Mucosa of rectum (tissue), 2 donors: ENCODE measurements around the gene PDE4D.
A peak's percentile ranks its signal among the peaks of the same experiment; 100 is the strongest.
"Not testable (repeated sequence)": the region's sequence is repeated elsewhere in the genome, so short reads cannot be mapped to it uniquely, and the experiment has no call there.

Experiments
- H3K27ac ChIP-seq, 2 donors: one replicate each; pipeline ENCODE4 v1.7.0; 2013; ENCODE audit warnings: inconsistent platforms in 2 of 2, low read depth in 2 of 2, low read length in 2 of 2
- H3K27me3 ChIP-seq, 2 donors: one replicate each; pipeline ENCODE4 v1.7.0; 2013; ENCODE audit warnings: low read length in 2 of 2; ENCODE audit not compliant: control insufficient read depth in 2 of 2, insufficient read depth in 2 of 2
- H3K36me3 ChIP-seq, 2 donors: one replicate each; pipeline ENCODE4 v1.7.0; 2013; ENCODE audit warnings: low read length in 2 of 2; ENCODE audit not compliant: control insufficient read depth in 2 of 2, insufficient read depth in 2 of 2
- H3K4me1 ChIP-seq, 2 donors: one replicate each; pipeline ENCODE4 v1.7.0; 2013; ENCODE audit warnings: low read length in 2 of 2, mild to moderate bottlenecking in 1 of 2; ENCODE audit not compliant: control insufficient read depth in 2 of 2, insufficient read depth in 2 of 2
- H3K4me3 ChIP-seq, 2 donors: one replicate each; pipeline ENCODE4 v1.7.0; 2013; ENCODE audit warnings: low read length in 2 of 2
- H3K9ac ChIP-seq, 2 donors: one replicate each; pipeline ENCODE4 v1.7.0; 2013; ENCODE audit warnings: low read length in 2 of 2, low read depth in 1 of 2, mild to moderate bottlenecking in 1 of 2
- H3K9me3 ChIP-seq, 2 donors: one replicate each; pipeline ENCODE4 v1.7.0; 2013; ENCODE audit warnings: low read length in 2 of 2; ENCODE audit not compliant: control insufficient read depth in 2 of 2
- donor health status: healthy.
- donor health status: Normal muscosa, but diverticular disease.

PDE4D gene

DNA sequence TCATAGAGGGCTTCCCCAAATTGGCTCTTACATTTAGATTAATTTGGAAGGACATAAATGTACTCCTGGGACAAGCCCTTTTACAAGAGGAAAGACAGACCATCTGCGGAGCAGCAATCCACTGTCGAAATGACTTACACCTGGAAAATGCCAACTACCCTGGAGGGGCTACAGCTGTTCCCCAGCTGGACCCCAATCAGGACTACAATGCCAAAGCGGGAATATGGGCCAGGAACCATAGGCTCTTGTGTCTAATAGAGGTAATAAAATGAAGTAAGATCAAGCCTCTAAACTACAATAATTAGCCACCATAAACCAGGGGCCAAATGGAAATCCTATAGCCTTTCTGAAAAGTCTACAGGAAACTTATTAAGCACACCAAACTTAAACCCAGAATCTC is 581.3 kb downstream of the PDE4D start:
- Histone ChIP-seq H3K9ac (no peak overlapping the region), H3K27me3 (no peaks in the 10 kb centered on the region), H3K4me1 (peaks cover 21 to 23% of the 10 kb centered on the region in 2 donors), H3K27ac (no peak overlapping the region), H3K36me3 (no peaks in the 10 kb centered on the region), H3K9me3 (no peaks in the 10 kb centered on the region), H3K4me3 (no peak overlapping the region)

DNA sequence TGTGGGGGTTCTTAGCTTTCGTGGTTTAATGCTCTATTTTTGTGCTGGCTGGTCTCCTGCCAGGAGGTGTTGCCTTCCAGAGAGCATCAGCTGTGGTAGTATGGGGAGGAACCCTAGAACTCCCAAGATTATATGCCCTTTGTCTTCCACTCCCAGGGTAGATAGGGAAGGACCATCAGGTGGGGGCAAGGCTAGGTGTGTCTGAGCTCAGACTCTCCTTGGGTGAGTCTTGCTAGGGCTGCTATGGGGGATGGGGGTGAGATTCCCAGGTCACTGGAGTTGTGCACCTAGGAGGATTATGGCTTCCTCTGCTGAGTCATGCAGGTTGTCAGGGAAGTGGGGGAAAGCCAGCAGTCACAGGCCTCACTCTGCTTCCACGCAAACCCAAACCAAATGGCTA is 584.8 kb downstream of the PDE4D start:
- not testable (repeated sequence) for H3K4me3 ChIP-seq, H3K36me3 ChIP-seq, H3K27me3 ChIP-seq, H3K9me3 ChIP-seq, H3K9ac ChIP-seq
- H3K27ac ChIP-seq: peak overlapping the region; percentile 30 to 48
- peaks cover 10 to 14% of the 10 kb centered on the region in 2 donors for H3K4me1 ChIP-seq

DNA sequence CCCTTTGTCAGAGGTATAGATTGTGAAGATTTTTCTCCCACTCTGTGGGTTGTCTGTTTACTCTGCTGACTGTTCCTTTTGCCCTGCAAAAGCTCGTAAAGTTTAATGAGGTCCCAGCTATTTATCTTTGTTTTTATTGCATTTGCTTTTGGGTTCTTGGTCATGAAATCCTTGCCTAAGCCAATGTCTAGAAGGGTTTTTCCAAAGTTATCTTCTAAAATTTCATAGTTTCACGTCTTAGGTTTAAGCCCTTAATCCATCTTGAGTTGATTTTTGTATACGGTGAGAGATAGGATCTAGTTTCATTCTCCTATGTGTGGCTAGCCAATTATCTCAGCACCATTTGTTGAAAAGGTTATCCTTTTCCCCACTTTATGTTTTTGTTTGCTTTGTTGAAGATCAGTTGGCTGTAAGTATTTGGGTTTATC is 590.2 kb downstream of the PDE4D start:
- H3K36me3 ChIP-seq, H3K4me3 ChIP-seq, H3K27ac ChIP-seq, H3K9me3 ChIP-seq, H3K27me3 ChIP-seq, H3K9ac ChIP-seq: not testable (repeated sequence)
- H3K4me1 ChIP-seq: peaks cover 1 to 17% of the 10 kb centered on the region in 2 donors

DNA sequence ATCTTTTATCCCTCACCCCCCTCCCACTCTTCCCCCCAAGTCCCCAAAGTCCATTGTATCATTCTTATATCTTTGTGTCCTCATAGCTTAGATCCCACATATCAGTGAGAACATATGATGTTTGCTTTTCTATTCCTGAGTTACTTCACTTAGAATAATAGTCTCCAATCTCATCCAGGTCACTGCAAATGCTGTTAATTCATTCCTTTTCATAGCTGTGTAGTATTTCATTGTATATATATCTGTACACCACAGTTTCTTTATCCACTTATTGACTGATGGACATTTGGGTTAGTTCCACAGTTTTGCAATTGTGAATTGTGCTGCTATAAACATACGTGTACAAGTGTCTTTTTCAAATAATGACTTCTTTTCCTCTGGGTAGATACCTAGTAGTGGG is 591.0 kb downstream of the PDE4D start:
- not testable (repeated sequence) for H3K9ac ChIP-seq, H3K36me3 ChIP-seq, H3K27ac ChIP-seq, H3K27me3 ChIP-seq, H3K4me3 ChIP-seq, H3K9me3 ChIP-seq
- H3K4me1 ChIP-seq: peaks cover 5 to 24% of the 10 kb centered on the region in 2 donors

DNA sequence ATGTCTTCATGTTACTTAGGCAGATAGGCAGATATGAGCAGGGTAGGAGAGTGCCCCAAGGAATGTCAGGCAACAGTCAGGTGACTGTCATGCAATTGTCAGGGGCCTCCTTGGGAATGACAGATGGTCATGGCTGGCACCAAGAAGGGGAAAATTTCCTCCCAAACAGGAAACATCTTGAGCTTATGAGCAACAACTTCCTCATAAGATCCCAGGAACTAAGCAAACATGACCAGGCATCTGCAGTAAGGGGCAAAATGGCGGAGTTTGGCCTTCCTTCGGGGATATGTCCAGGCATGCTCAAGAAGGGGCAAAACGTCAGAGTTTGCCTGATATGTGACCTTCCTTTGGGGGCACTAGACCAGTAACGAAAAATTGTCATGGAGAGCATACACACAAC is 591.8 kb downstream of the PDE4D start:
- Histone ChIP-seq H3K36me3 (no peaks in the 10 kb centered on the region), H3K9me3 (no peaks in the 10 kb centered on the region), H3K9ac (no peak overlapping the region), H3K4me1 (peaks cover 5 to 28% of the 10 kb centered on the region in 2 donors), H3K4me3 (no peak overlapping the region), H3K27ac (no peak overlapping the region), H3K27me3 (no peaks in the 10 kb centered on the region)

DNA sequence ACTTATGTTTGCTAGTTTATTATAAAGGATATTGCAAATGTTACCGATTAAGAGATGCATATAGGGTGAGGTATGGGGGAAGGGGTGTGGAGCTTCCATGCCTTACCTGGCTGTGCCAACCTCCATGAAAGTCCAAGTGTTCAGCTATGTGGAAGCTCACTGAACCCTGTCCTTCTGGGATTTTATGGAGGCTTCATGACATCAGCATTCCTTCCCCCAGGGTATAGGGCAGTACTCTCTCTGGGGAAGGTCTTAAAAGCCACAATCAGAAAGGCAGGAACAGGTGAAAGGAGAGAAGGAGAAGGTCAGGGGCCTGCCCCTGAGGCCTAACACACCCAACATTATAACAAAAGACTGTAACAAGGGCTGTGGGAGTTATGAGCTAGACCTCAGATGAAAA is 592.6 kb downstream of the PDE4D start:
- Histone ChIP-seq H3K27me3 (no peaks in the 10 kb centered on the region), H3K36me3 (no peaks in the 10 kb centered on the region), H3K4me3 (no peak overlapping the region), H3K4me1 (peaks cover 5 to 34% of the 10 kb centered on the region in 2 donors), H3K9me3 (no peaks in the 10 kb centered on the region), H3K27ac (peak overlapping the region in 1 of 2 donors; percentile 20), H3K9ac (no peak overlapping the region)

DNA sequence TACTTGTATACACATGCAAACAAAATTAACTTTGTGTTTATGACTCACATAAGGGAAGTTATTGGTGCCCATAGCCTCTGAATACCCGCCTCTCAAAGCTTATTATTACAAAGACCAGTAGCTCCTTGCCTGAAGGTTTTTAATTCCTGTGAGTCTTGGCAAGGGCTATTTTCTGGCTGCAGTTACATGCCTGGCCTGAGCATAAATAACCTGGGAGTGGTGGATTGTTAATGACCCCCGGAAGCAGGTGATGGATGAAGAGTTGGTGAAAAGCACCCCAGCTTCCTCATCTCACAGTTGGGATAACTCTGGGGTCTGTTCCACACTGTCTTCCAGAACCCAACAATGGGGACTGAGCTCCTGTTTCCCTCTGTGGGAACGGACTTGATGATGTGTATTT is 594.5 kb downstream of the PDE4D start:
- no peak overlapping the region for H3K9ac ChIP-seq
- no peaks in the 10 kb centered on the region for H3K36me3 ChIP-seq
- no peak overlapping the region for H3K27ac ChIP-seq
- peaks cover 5 to 34% of the 10 kb centered on the region in 2 donors for H3K4me1 ChIP-seq
- no peaks in the 10 kb centered on the region for H3K27me3 ChIP-seq
- no peaks in the 10 kb centered on the region for H3K9me3 ChIP-seq
- no peak overlapping the region for H3K4me3 ChIP-seq

DNA sequence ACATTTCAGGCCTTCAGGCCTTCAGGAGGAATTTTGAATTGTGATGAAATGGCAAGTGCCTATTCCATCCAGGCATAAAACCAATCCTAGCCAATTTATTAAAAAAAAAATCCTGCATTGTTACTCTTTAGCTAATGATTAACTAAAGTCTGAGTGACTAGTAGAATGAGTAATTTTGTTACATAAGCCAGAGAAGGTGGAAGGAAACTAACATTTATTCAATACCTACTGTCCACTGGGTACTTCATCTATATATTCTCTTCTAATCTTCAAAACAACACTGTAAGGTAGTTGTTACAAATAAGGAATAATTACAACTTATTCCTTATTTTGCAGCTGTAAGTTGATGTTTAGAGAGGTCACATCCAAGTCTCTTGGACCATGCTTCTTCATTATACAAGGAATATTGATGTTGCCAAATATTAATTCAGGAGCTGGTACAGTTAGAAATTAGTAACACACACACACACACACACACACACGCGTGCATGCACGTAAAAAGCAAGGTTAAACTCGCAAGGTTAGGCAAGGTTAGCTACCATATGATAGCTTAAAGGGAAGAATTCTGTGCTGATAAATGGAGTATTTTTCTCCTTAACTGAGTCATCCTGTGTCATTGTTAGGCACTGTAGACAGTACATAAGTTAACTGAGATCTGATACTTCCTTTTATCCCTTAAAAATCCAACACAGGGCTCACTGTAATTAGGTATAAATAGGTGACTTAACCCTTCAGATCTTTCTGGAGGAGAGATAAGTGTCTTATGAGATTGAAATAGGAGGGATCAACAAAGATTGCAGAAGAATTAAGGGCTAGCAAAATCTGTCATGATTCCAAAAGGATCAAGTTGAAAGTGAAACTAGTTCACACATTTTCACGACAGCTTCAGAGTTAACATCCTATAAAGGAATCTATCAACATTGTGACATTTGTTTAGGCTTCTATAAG is 596.9 kb downstream of the PDE4D start:
- peak overlapping the region; percentile 56 to 74 for H3K27ac ChIP-seq

DNA sequence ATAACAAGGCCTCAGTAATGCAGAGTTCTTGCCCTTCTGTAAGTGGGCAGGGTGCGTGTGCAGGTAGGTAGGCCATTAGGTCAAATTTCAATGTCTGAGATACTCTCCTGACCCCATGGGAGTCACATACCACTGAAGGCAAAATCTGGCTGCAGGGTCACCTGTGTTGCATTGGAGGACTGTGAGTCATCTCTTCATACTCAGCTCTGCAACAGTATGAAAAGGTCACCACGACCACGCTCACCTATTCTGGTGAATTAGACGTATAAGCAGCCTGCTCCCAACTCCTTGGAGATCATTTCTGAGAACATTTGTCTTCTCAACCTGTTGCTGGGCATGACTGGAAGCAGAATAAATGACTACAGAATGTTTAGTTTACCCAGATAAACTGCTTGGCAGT is 599.8 kb downstream of the PDE4D start:
- Histone ChIP-seq H3K4me1 (peaks cover 5 to 17% of the 10 kb centered on the region in 2 donors), H3K4me3 (no peak overlapping the region), H3K27me3 (no peaks in the 10 kb centered on the region), H3K9ac (no peak overlapping the region), H3K27ac (no peak overlapping the region), H3K36me3 (no peaks in the 10 kb centered on the region), H3K9me3 (no peaks in the 10 kb centered on the region)

More for the DNA sequence above, 596.9 kb downstream of the PDE4D start:
- no peaks in the 10 kb centered on the region for H3K36me3 ChIP-seq
- no peaks in the 10 kb centered on the region for H3K9me3 ChIP-seq
- H3K4me1 ChIP-seq: peaks cover 5 to 26% of the 10 kb centered on the region in 2 donors
- H3K9ac ChIP-seq: peak overlapping the region; percentile 4 to 53
- peak overlapping the region; percentile 58 to 62 for H3K4me3 ChIP-seq
- H3K27me3 ChIP-seq: no peaks in the 10 kb centered on the region

DNA sequence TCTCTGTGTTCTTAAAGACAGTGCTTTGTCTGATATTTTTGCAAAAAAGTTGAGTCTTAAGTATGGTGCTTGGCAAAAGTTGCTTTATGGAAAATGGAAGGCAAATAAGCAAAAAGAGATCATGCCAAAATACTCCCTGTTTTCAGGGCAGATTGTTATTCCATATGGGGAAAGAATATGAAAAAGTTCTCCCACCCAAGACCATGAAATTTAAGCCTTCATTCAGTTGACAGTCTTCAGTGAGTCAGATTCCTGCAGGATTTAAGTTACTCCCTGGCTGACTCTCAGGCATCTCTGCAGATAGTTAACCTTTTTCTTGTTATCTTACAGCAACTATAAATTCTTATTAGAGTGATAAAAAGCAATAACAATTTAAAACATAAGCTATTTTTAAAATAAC is 601.6 kb downstream of the PDE4D start:
- peaks cover 0 to 21% of the 10 kb centered on the region in 2 donors for H3K4me1 ChIP-seq
- no peak overlapping the region for H3K27ac ChIP-seq
- H3K4me3 ChIP-seq: no peak overlapping the region
- no peaks in the 10 kb centered on the region for H3K9me3 ChIP-seq
- no peaks in the 10 kb centered on the region for H3K27me3 ChIP-seq
- H3K9ac ChIP-seq: no peak overlapping the region
- H3K36me3 ChIP-seq: no peaks in the 10 kb centered on the region
